H9 (cell line): Measurements from ENCODE around the gene SLC24A4. TPM values are rescaled to one million over a fixed set of nuclear protein-coding genes. Genes with fewer than 3 reads are reported as not detected.

Experiments
- DNase-seq: peaks from one replicate; pipeline ENCODE4 v3.0.0-alpha.2; 2017
- H2AFZ ChIP-seq: one replicate; pipeline ENCODE4 v1.6.1; 2013; ENCODE audit warnings: mild to moderate bottlenecking, low read length, control low read depth, moderate library complexity
- H2AK5ac ChIP-seq: 2 replicates; pipeline ENCODE4 v1.6.1; 2013; ENCODE audit warnings: low read length, control low read depth, mixed read lengths; ENCODE audit not compliant: insufficient read length
- H2BK120ac ChIP-seq: one replicate; pipeline ENCODE4 v1.6.1; 2013; ENCODE audit warnings: low read depth, mild to moderate bottlenecking, low read length, control low read depth, inconsistent platforms; ENCODE audit not compliant: poor library complexity, severe bottlenecking
- H2BK12ac ChIP-seq: 2 replicates; pipeline ENCODE4 v1.6.1; 2013; ENCODE audit warnings: low read length, control low read depth, mixed read lengths, low read depth; ENCODE audit not compliant: insufficient read length
- H2BK15ac ChIP-seq: 2 replicates; pipeline ENCODE4 v1.6.1; 2013; ENCODE audit warnings: low read depth, low read length, control low read depth
- H2BK20ac ChIP-seq: one replicate; pipeline ENCODE4 v1.6.1; 2013; ENCODE audit warnings: low read depth, mild to moderate bottlenecking, low read length, control low read depth, inconsistent platforms; ENCODE audit not compliant: poor library complexity, severe bottlenecking
- H2BK5ac ChIP-seq: 2 replicates; pipeline ENCODE4 v1.6.1; 2013; ENCODE audit warnings: low read length, control low read depth, mixed read lengths; ENCODE audit not compliant: insufficient read length
- H3K14ac ChIP-seq: 2 replicates; pipeline ENCODE4 v1.6.1; 2013; ENCODE audit warnings: low read length, control low read depth; ENCODE audit not compliant: insufficient read depth
- H3K18ac ChIP-seq: 2 replicates; pipeline ENCODE4 v1.6.1; 2013; ENCODE audit warnings: low read depth, mild to moderate bottlenecking, mixed read lengths, low read length, control low read depth; ENCODE audit not compliant: insufficient read length
- H3K23ac ChIP-seq: 2 replicates; pipeline ENCODE4 v1.6.1; 2013; ENCODE audit warnings: low read length, control low read depth, mixed read lengths, low read depth; ENCODE audit not compliant: insufficient read length
- H3K23me2 ChIP-seq: 2 replicates; pipeline ENCODE4 v1.6.1; 2013; ENCODE audit warnings: low read depth, mild to moderate bottlenecking, mixed read lengths, low read length, control low read depth; ENCODE audit not compliant: insufficient read length, poor library complexity, severe bottlenecking
- H3K27ac ChIP-seq: 2 replicates; pipeline ENCODE4 v1.5.1; 2013; ENCODE audit warnings: low read length, control low read depth, mixed read lengths, low read depth; ENCODE audit not compliant: insufficient read length
- H3K27me3 ChIP-seq: 2 replicates; pipeline ENCODE4 v1.6.1; 2013; ENCODE audit warnings: low read length, control low read depth, inconsistent platforms; ENCODE audit not compliant: insufficient read depth
- H3K4ac ChIP-seq: 2 replicates; pipeline ENCODE4 v1.6.1; 2013; ENCODE audit warnings: low read depth, mild to moderate bottlenecking, control low read depth, inconsistent platforms, low read length, moderate library complexity
- H3K4me1 ChIP-seq: 2 replicates; pipeline ENCODE4 v1.6.1; 2013; ENCODE audit warnings: low read length, control low read depth, inconsistent platforms; ENCODE audit not compliant: insufficient read depth
- H3K4me2 ChIP-seq: 2 replicates; pipeline ENCODE4 v1.6.1; 2013; ENCODE audit warnings: low read length, control low read depth, mixed read lengths; ENCODE audit not compliant: insufficient read length, insufficient read depth
- H3K56ac ChIP-seq: 2 replicates; pipeline ENCODE4 v1.6.1; 2013; ENCODE audit warnings: low read depth, mild to moderate bottlenecking, mixed read lengths, low read length, control low read depth; ENCODE audit not compliant: insufficient read length
- H3K79me1 ChIP-seq: 2 replicates; pipeline ENCODE4 v1.6.1; 2013; ENCODE audit warnings: low read depth, mild to moderate bottlenecking, moderate library complexity, low read length, control low read depth, inconsistent platforms; ENCODE audit not compliant: insufficient read depth, poor library complexity, severe bottlenecking
- H3K79me2 ChIP-seq: 2 replicates; pipeline ENCODE4 v1.6.1; 2013; ENCODE audit warnings: low read length, control low read depth, inconsistent platforms; ENCODE audit not compliant: insufficient read depth
- H3K9ac ChIP-seq: 2 replicates; pipeline ENCODE4 v1.6.1; 2013; ENCODE audit warnings: low read length, control low read depth, mixed read lengths; ENCODE audit not compliant: insufficient read length; ENCODE audit errors: extremely low read depth
- H3K9me3 ChIP-seq: one replicate; pipeline ENCODE4 v1.6.1; 2013; ENCODE audit warnings: low read depth, low read length, inconsistent platforms; ENCODE audit not compliant: control insufficient read depth
- H3T11ph ChIP-seq: one replicate; pipeline ENCODE4 v1.6.1; 2013; ENCODE audit warnings: mild to moderate bottlenecking, low read length, control low read depth, inconsistent platforms
- H4K20me1 ChIP-seq: one replicate; pipeline ENCODE4 v1.6.1; 2013; ENCODE audit not compliant: control insufficient read depth, insufficient read length, insufficient read depth
- H4K5ac ChIP-seq: 2 replicates; pipeline ENCODE4 v1.6.1; 2013; ENCODE audit warnings: low read depth, mild to moderate bottlenecking, mixed read lengths, low read length, control low read depth; ENCODE audit not compliant: insufficient read length
- H4K8ac ChIP-seq: replicated peaks from 2 replicates; pipeline ENCODE4 v1.6.1; 2013; ENCODE audit warnings: low read length, control low read depth, mixed read lengths, low read depth; ENCODE audit not compliant: insufficient read length
- H4K91ac ChIP-seq: 2 replicates; pipeline ENCODE4 v1.6.1; 2013; ENCODE audit warnings: low read depth, mild to moderate bottlenecking, moderate library complexity, mixed read lengths, low read length, control low read depth; ENCODE audit not compliant: insufficient read length
- H3K27ac Mint-ChIP-seq, 3 experiments: 2 replicates in 2 of 3; 3 replicates in 1 of 3; pipeline ENCODE4 v1.8.0; 2020 to 2021; ENCODE audit warnings: mixed read lengths in 3 of 3, mild to moderate bottlenecking in 1 of 3, moderate library complexity in 1 of 3
- H3K27me3 Mint-ChIP-seq: 2 replicates; pipeline ENCODE4 v1.8.0; 2021; ENCODE audit warnings: low read depth, mild to moderate bottlenecking, moderate library complexity, mixed read lengths
- H3K36me3 Mint-ChIP-seq, 3 experiments: 2 replicates in 2 of 3; 3 replicates in 1 of 3; pipeline ENCODE4 v1.8.0; 2020 to 2021; ENCODE audit warnings: low read depth in 3 of 3, mixed read lengths in 3 of 3; ENCODE audit not compliant: insufficient read depth in 1 of 3
- H3K4me1 Mint-ChIP-seq, 2 experiments: 2 replicates each; pipeline ENCODE4 v1.8.0; 2020; ENCODE audit warnings: mixed read lengths in 2 of 2
- H3K4me3 Mint-ChIP-seq, 2 experiments: 2 replicates in 1 of 2; 3 replicates in 1 of 2; pipeline ENCODE4 v1.8.0; 2020 to 2021; ENCODE audit warnings: mild to moderate bottlenecking in 2 of 2, mixed read lengths in 2 of 2, moderate library complexity in 1 of 2
- H3K9me3 Mint-ChIP-seq, 2 experiments: 2 replicates in 1 of 2; 3 replicates in 1 of 2; pipeline ENCODE4 v1.8.0; 2020; ENCODE audit warnings: mild to moderate bottlenecking in 2 of 2, mixed read lengths in 2 of 2, moderate library complexity in 1 of 2
- CTCF ChIP-seq: fragments of 200-600 bp; sonication (generic); conservative IDR thresholded peaks from 3 replicates; pipeline ENCODE4 v1.8.0; 2021; ENCODE audit warnings: antibody characterized with exemption, mild to moderate bottlenecking
- WGBS: extraction: QIAGEN DNeasy Blood & Tissue Kit; methylation state at CpG from one replicate; pipeline ENCODE4 v1.1.7; 2013; ENCODE audit warnings: missing lambda C conversion rate, low lambda C conversion rate, mixed read lengths; ENCODE audit not compliant: insufficient read length; ENCODE audit errors: extremely low coverage; 5-methylcytosine and 5-hydroxymethylcytosine counted together
- total RNA-seq: library from RNA; stranded (reverse); gene quantifications from 2 replicates; pipeline ENCODE4 v1.2.1, GENCODE V29; 2021

SLC24A4 gene
- total RNA-seq, 1 experiment from 2014 or later = 0.24 TPM

GRCh38 chr14:92441751-92442504, 119.0 kb downstream of the SLC24A4 start:
- no peak overlapping the region for H3K4ac ChIP-seq

More at GRCh38 chr14:92441751-92442504, 119.0 kb downstream of the SLC24A4 start:
- H3K27me3 ChIP-seq = no peaks in the 10 kb centered on the region
- no peaks in the 10 kb centered on the region; a peak in 1 of 7 replicates for H3K36me3 Mint-ChIP-seq
- no peaks in the 10 kb centered on the region for H3K23me2 ChIP-seq
- no peak for TF ChIP-seq CTCF
- peaks cover 2% of the 10 kb centered on the region; the same call in 1 of the 2 replicates for H3K27me3 Mint-ChIP-seq
- H2BK120ac ChIP-seq = no peak overlapping the region
- H3T11ph ChIP-seq = no peak overlapping the region
- no peaks in the 10 kb centered on the region for H3K4me1 Mint-ChIP-seq
- no peaks in the 10 kb centered on the region for H3K4me1 ChIP-seq
- H3K56ac ChIP-seq = no peak overlapping the region
- no CpG with 5 or more reads among the region's 10 CpGs for WGBS
- no peak overlapping the region for H3K18ac ChIP-seq
- no peaks in the 10 kb centered on the region for H3K9me3 ChIP-seq
- peak overlapping the region in 1 of 2 experiments; percentile 25; a peak in 1 of 5 replicates for H3K4me3 Mint-ChIP-seq
- H3K14ac ChIP-seq = no peak overlapping the region; the same call in 1 of the 2 replicates
- no peaks in the 10 kb centered on the region for H3K79me2 ChIP-seq
- no peak overlapping the region for H2AK5ac ChIP-seq
- H2BK12ac ChIP-seq = no peak overlapping the region
- no peak overlapping the region for H4K91ac ChIP-seq
- H3K27ac ChIP-seq = no peak overlapping the region
- no peak overlapping the region for H3K23ac ChIP-seq
- peak overlapping the region in 1 of 3 experiments; percentile 79; a peak in 1 of 7 replicates for H3K27ac Mint-ChIP-seq
- no peak overlapping the region for H2BK5ac ChIP-seq
- H4K8ac ChIP-seq = no peak overlapping the region
- no peak overlapping the region for H4K5ac ChIP-seq
- no peak overlapping the region for H3K9ac ChIP-seq
- no peaks in the 10 kb centered on the region for H3K79me1 ChIP-seq
- no peak overlapping the region for H3K4me2 ChIP-seq
- H2AFZ ChIP-seq = no peak overlapping the region
- H2BK15ac ChIP-seq = no peak overlapping the region
- no peak for DNase-seq
- no peak overlapping the region for H2BK20ac ChIP-seq
- H3K9me3 Mint-ChIP-seq = peaks cover 0 to 3% of the 10 kb centered on the region in 2 experiments; a peak in 2 of 5 replicates
- no peaks in the 10 kb centered on the region for H4K20me1 ChIP-seq
